HG03066 (cell line): ENCODE results near the gene AFF3.

ENCODE experiments used
- ATAC-seq: cut with Tn5 transposase; IDR thresholded peaks from one replicate; pipeline ENCODE4 v1.9.1; 2021; ENCODE audit warnings: low read depth; ENCODE audit not compliant: unreplicated experiment

The AFF3 gene

GRCh38 chr2:99841749-99842148 is 300.6 kb downstream of the AFF3 start:
- ATAC-seq = no peak

GRCh38 chr2:99840831-99841230 is 301.6 kb downstream of the AFF3 start:
- no peak for ATAC-seq

- no peak for ATAC-seq
Observed at GRCh38 chr2:99836690-99837605, 305.4 kb downstream of the AFF3 start.

GRCh38 chr2:99834426-99834825 is 308.0 kb downstream of the AFF3 start:
- ATAC-seq = no peak

GRCh38 chr2:99833586-99834201 is 308.7 kb downstream of the AFF3 start:
- no peak for ATAC-seq

GRCh38 chr2:99832926-99833325 is 309.5 kb downstream of the AFF3 start:
- no peak for ATAC-seq

- ATAC-seq = no peak
Observed at GRCh38 chr2:99831772-99832171, 310.6 kb downstream of the AFF3 start.

GRCh38 chr2:99827296-99827999 is 314.9 kb downstream of the AFF3 start:
- no peak for ATAC-seq

- ATAC-seq = no peak
Observed at GRCh38 chr2:99825630-99826029, 316.8 kb downstream of the AFF3 start.

GRCh38 chr2:99824758-99825157 is 317.6 kb downstream of the AFF3 start:
- no peak for ATAC-seq

- ATAC-seq = no peak
Observed at GRCh38 chr2:99822474-99823207, 319.7 kb downstream of the AFF3 start.

GRCh38 chr2:99821984-99822383 is 320.4 kb downstream of the AFF3 start:
- no peak for ATAC-seq

- ATAC-seq = no peak
Observed at GRCh38 chr2:99821572-99821971, 320.8 kb downstream of the AFF3 start.

GRCh38 chr2:99821039-99821438 is 321.4 kb downstream of the AFF3 start:
- no peak for ATAC-seq

- ATAC-seq = no peak
Observed at GRCh38 chr2:99819766-99820165, 322.6 kb downstream of the AFF3 start.

- no peak for ATAC-seq
Observed at GRCh38 chr2:99818842-99819241, 323.5 kb downstream of the AFF3 start.

GRCh38 chr2:99816908-99817307 is 325.5 kb downstream of the AFF3 start:
- no peak for ATAC-seq

GRCh38 chr2:99812426-99812825 is 330.0 kb downstream of the AFF3 start:
- ATAC-seq = no peak

GRCh38 chr2:99811544-99811943 is 330.8 kb downstream of the AFF3 start:
- no peak for ATAC-seq

GRCh38 chr2:99810225-99810624 is 332.2 kb downstream of the AFF3 start:
- no peak for ATAC-seq
